WI38 (cell line): Measurements from ENCODE around the gene RIT2.

Source experiments
- H3K4me3 ChIP-seq: 2 replicates; pipeline ENCODE4 v1.5.1; 2011; ENCODE audit warnings: low read depth, mild to moderate bottlenecking, control low read depth, low read length
- TF ChIP-seq, protein P1 (sequence below): IDR thresholded peaks from 2 replicates; pipeline ENCODE4 v1.5.1; 2012; ENCODE audit warnings: low read depth, mild to moderate bottlenecking, control low read depth, low read length

Gene RIT2

DNA sequence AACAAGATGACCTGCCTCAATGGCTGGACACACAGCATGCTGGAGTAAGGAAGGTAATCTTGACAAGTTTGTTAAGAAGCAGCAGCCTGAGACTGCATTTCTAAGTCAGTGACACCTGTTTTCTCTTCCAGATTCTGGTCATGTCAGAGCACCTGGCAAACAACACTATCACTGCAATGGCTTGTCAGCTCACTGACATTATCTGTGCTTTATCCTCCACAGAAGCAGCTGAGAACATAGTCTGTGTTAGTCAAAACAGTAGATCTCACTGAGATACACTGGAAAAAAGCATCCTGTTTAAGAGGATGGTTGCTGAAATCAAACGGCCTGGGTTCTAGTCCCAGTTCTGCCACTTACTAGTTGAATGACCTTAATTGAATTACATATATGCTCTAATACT, 355.2 kb downstream of the RIT2 start:
- TF ChIP-seq, protein P1, sequence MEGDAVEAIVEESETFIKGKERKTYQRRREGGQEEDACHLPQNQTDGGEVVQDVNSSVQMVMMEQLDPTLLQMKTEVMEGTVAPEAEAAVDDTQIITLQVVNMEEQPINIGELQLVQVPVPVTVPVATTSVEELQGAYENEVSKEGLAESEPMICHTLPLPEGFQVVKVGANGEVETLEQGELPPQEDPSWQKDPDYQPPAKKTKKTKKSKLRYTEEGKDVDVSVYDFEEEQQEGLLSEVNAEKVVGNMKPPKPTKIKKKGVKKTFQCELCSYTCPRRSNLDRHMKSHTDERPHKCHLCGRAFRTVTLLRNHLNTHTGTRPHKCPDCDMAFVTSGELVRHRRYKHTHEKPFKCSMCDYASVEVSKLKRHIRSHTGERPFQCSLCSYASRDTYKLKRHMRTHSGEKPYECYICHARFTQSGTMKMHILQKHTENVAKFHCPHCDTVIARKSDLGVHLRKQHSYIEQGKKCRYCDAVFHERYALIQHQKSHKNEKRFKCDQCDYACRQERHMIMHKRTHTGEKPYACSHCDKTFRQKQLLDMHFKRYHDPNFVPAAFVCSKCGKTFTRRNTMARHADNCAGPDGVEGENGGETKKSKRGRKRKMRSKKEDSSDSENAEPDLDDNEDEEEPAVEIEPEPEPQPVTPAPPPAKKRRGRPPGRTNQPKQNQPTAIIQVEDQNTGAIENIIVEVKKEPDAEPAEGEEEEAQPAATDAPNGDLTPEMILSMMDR: no peak
- H3K4me3 ChIP-seq: no peak overlapping the region

DNA sequence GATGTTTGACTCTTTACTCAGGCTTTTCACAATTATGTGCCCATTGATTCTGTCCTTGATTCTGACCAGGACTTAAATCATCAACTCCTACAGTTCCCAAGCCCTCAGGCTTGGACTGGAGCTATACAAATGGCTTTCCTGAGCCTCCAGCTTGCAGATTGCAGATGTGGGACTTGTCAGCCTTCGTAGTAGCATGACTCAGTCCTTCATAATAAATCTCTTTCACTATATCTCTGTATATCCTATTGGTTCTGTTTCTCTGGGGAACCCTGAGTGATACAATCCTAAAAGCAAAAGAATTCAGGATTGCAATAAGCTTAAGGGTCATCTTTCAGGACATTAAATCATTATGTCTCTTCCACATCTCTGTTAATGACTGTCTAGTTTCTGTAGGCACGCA, 356.6 kb downstream of the RIT2 start:
- no peak overlapping the region for H3K4me3 ChIP-seq
- TF ChIP-seq, protein P1: no peak

DNA sequence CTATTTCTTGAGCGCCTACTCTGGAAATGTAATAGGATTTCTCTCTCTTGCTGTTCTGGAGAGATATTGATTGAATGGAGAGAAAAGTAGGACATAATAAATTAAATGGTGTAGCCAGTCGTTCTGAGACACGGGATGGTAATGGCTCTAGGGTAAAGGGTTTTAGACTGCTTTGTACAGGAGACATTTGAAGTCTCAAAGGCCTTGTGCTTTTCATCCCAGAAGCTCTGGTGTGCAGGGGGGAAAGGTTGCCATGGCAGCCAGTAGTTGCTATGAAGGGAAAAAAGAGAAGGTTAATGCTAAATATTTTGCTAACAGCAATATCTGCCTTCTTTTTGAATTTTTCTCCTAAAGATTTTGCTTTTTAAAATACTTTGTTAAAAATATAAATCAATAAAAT, 359.3 kb downstream of the RIT2 start:
- TF ChIP-seq, protein P1: no peak
- no peak overlapping the region for H3K4me3 ChIP-seq

DNA sequence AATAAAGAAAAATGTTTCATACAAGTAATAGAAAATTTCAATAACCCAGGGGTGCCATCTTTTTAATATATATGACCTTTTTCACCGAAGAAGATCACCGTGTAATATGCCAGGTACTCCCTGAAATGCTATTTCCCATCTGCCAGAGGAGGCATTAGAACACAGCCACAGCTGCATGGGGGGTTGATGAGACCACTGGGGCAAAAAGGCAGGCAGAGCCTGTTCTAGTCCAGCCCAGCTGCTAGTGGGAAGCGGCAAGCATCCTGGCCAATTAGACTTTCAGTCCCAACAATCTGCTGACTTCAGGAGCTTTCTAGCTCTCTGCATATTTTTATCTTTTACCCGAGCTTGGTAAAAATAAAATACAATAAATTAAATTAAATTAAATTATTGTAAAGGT, 362.6 kb downstream of the RIT2 start:
- TF ChIP-seq, protein P1: no peak

DNA sequence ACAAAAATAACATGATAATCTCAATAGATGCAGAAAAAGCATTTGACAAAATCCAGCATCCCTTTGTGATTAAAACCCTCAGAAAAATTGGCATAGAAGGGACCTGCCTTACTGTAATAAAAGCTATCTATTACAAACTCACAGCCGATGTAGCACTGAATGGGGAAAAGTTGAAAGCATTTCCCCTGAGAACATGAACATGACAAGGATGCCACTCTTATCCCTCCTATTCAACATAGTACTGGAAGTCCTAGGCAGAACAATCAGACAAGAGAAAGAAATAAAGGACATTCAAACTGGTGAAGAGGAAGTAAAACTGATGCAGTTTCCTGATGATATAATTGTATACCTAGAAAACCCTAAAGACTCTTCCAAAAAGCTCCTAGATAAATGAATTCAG, 368.7 kb downstream of the RIT2 start:
- H3K4me3 ChIP-seq: no peak overlapping the region
- TF ChIP-seq, protein P1: no peak

More for the DNA sequence above, 362.6 kb downstream of the RIT2 start:
- H3K4me3 ChIP-seq: no peak overlapping the region

DNA sequence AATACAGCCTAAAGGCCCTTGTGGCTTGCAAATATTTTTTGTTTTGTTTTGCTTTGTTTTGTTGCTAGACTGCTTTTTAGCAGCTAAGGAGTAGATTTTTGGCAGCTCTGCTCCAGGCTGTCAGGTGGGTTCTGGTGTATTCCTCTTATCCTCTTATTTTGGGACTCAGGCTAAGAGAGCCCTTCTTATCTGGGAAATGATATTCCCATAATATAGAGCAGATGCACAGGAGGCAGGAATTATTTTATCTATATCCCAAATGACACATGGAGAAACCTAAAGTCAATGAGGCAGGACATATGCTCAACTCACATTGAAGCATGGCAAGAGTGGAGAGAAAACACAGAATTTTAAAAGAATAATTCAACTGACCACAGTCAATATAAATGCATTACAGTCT, 369.6 kb downstream of the RIT2 start:
- TF ChIP-seq, protein P1: no peak
- no peak overlapping the region for H3K4me3 ChIP-seq

DNA sequence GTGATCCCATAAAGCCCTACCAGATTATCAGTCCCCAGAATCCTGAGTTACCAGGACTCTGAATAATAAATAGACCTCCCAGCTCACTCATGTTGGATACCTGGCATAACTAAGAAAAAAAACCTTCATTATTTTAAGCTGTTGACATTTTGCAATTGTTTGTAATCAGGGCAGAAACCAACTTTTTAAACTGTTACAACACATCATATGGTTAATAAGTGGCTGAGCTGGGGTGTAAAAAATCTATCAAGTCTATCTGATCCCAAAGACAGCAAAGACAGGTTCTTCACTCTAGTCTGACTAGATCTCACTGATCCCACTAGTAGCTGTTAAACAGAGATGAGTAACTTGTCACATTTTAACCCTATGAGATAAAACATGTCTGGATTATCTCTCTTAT, 370.3 kb downstream of the RIT2 start:
- no peak overlapping the region for H3K4me3 ChIP-seq
- TF ChIP-seq, protein P1: no peak
